Caco-2 (cell line): ENCODE measurements around the gene MORN1. TPM values are rescaled to one million over a fixed set of nuclear protein-coding genes. Genes with fewer than 3 reads are reported as not detected.

ENCODE experiments used
- BruUV-seq: library from RNA; stranded (reverse); fragments of 400-500 nt; replicated peaks from 2 replicates; lab custom pipeline; 2021; lab: Mats Ljungman, UMichigan
- CTCF ChIA-PET: fragments of 300-600 bp; sonication (Branson Sonifier 250); formaldehyde crosslinking; loops from one replicate; lab custom pipeline; 2022; ENCODE audit warnings: antibody characterized with exemption; lab: Charles Lee
- POLR2A ChIA-PET: fragments of 300-600 bp; sonication (Branson Sonifier 250); formaldehyde crosslinking; loops from one replicate; lab custom pipeline; 2022; ENCODE audit warnings: antibody characterized with exemption; lab: Charles Lee
- DNase-seq, 2 experiments: peaks; one replicate each; pipeline versions ENCODE4 v3.0.0 to v3.0.0-alpha.2; 2020 to 2022
- H3K27me3 ChIP-seq: replicated peaks from 2 replicates; pipeline ENCODE4 v1.6.0; 2011; ENCODE audit warnings: low read length; ENCODE audit not compliant: control insufficient read depth, insufficient read depth
- H3K36me3 ChIP-seq: 2 replicates; pipeline ENCODE4 v1.5.1; 2011; ENCODE audit warnings: low read length; ENCODE audit not compliant: control insufficient read depth, insufficient read depth
- H3K4me1 ChIP-seq: fragments of 250-450 bp; sonication (Bioruptor Pico); 2 replicates; pipeline ENCODE4 v1.5.1; 2020; ENCODE audit warnings: mild to moderate bottlenecking
- H3K4me3 ChIP-seq: 2 replicates; pipeline ENCODE4 v1.5.1; 2011; ENCODE audit warnings: low read depth, mild to moderate bottlenecking, control low read depth, low read length
- H3K9me3 ChIP-seq: fragments of 250-450 bp; sonication (Bioruptor Pico); 2 replicates; pipeline ENCODE4 v1.5.1; 2020; ENCODE audit warnings: mild to moderate bottlenecking, moderate library complexity
- H3K27ac Mint-ChIP-seq: one replicate; pipeline ENCODE4 v1.8.0; 2022; ENCODE audit warnings: mixed read lengths; ENCODE audit not compliant: unreplicated experiment
- H3K27me3 Mint-ChIP-seq: one replicate; pipeline ENCODE4 v1.8.0; 2022; ENCODE audit warnings: mixed read lengths; ENCODE audit not compliant: insufficient read depth, unreplicated experiment
- H3K36me3 Mint-ChIP-seq: one replicate; pipeline ENCODE4 v1.8.0; 2022; ENCODE audit warnings: mild to moderate bottlenecking, mixed read lengths; ENCODE audit not compliant: insufficient read depth, unreplicated experiment
- H3K4me1 Mint-ChIP-seq: one replicate; pipeline ENCODE4 v1.8.0; 2022; ENCODE audit warnings: low read depth, mixed read lengths; ENCODE audit not compliant: unreplicated experiment
- H3K4me3 Mint-ChIP-seq: one replicate; pipeline ENCODE4 v1.8.0; 2022; ENCODE audit warnings: mild to moderate bottlenecking, moderate library complexity, mixed read lengths; ENCODE audit not compliant: unreplicated experiment
- H3K9me3 Mint-ChIP-seq: one replicate; pipeline ENCODE4 v1.8.0; 2022; ENCODE audit warnings: mixed read lengths; ENCODE audit not compliant: unreplicated experiment
- CTCF ChIP-seq, 2 experiments: fragments of 200-600 bp in 1 of 2; IDR thresholded peaks; 1 replicate in 1 of 2; 2 replicates in 1 of 2; pipeline versions ENCODE4 v1.5.1 to v1.8.0; 2011 to 2022; ENCODE audit warnings: antibody characterized with exemption in 1 of 2, control low read depth in 1 of 2, inconsistent platforms in 1 of 2, low read depth in 1 of 2, low read length in 1 of 2, mild to moderate bottlenecking in 1 of 2, moderate library complexity in 1 of 2; ENCODE audit not compliant: insufficient read depth in 1 of 2, severe bottlenecking in 1 of 2, unreplicated experiment in 1 of 2
- intact Hi-C: fragments of 100-400 bp; cut with micrococcal nuclease; formaldehyde crosslinking; loops from one replicate; pipeline ENCODE4 v1.10.0; 2022; ENCODE audit not compliant: unreplicated experiment
- total RNA-seq: library from RNA; stranded (reverse); gene quantifications from 2 replicates; pipeline ENCODE4 v1.2.3, GENCODE V29; 2022

Gene MORN1
- total RNA-seq, 1 experiment from 2014 or later, result 8.6 TPM

- TF ChIP-seq CTCF (IDR thresholded peaks at IDR 0.05; ENCODE audit: insufficient read depth in 1 of 2, low read depth in 1 of 2, low read length in 1 of 2, severe bottlenecking in 1 of 2, unreplicated experiment in 1 of 2), result no peak
- Mint-ChIP-seq H3K27me3 (peaks cover 6% of the 10 kb centered on the region), H3K4me1 (peaks cover 5% of the 10 kb centered on the region), H3K27ac (peak overlapping the region; percentile 83), H3K9me3 (no peaks in the 10 kb centered on the region), H3K4me3 (peak overlapping the region; percentile 85), H3K36me3 (peaks cover 19% of the 10 kb centered on the region)
- POLR2A ChIA-PET, result interaction anchor here (0.6 to 1.0 kb wide), 5 partner anchors 22 to 171 kb away, joined by 3 to 5 read pairs (median 4); partner anchors contain the start of genes MORN1 and PANK4
- Histone ChIP-seq H3K9me3 (no peaks in the 10 kb centered on the region), H3K4me1 (no peaks in the 10 kb centered on the region; the same call in 1 of the 2 replicates), H3K36me3 (no peaks in the 10 kb centered on the region), H3K4me3 (peak overlapping the region; percentile 84), H3K27me3 (no peaks in the 10 kb centered on the region)
- intact Hi-C loops, result loop anchor here (1.0 kb wide), 1 partner anchor 135 kb away; no protein-coding TSS in a partner anchor
- CTCF ChIA-PET, result interaction anchor here (0.5 to 1.8 kb wide), 4 partner anchors 22 to 219 kb away, joined by 3 to 8 read pairs (median 4); partner anchors contain the start of genes FAAP20, MORN1 and RER1
- no TSS peak for BruUV-seq
- peak in 1 of 2 experiments; percentile 16 for DNase-seq
These were observed 22.3 kb upstream of the MORN1 start for GRCh38 chr1:2413495-2414296.

GRCh38 chr1:2412773-2413494, 21.6 kb upstream of the MORN1 start:
- TSS peak; percentile 54 for BruUV-seq
- peaks cover 19% of the 10 kb centered on the region for H3K36me3 Mint-ChIP-seq
- no peak overlapping the region for H3K27ac Mint-ChIP-seq
- TF ChIP-seq CTCF (IDR thresholded peaks at IDR 0.05; ENCODE audit: insufficient read depth in 1 of 2, low read depth in 1 of 2, low read length in 1 of 2, severe bottlenecking in 1 of 2, unreplicated experiment in 1 of 2), result no peak
- Histone ChIP-seq H3K4me1 (no peaks in the 10 kb centered on the region; the same call in 1 of the 2 replicates), H3K27me3 (no peaks in the 10 kb centered on the region), H3K4me3 (peak overlapping the region; percentile 84), H3K9me3 (no peaks in the 10 kb centered on the region), H3K36me3 (no peaks in the 10 kb centered on the region)
- CTCF ChIA-PET, result interaction anchor here (0.5 to 1.8 kb wide), 3 partner anchors 21 to 218 kb away, joined by 3 to 8 read pairs (median 4); partner anchors contain the start of genes FAAP20, MORN1 and RER1
- POLR2A ChIA-PET, result interaction anchor here (0.6 to 1.0 kb wide), 5 partner anchors 22 to 172 kb away, joined by 3 to 5 read pairs (median 4); partner anchors contain the start of genes MORN1 and PANK4
- peak overlapping the region; percentile 85 for H3K4me3 Mint-ChIP-seq
- peaks cover 2% of the 10 kb centered on the region for H3K27me3 Mint-ChIP-seq
- H3K9me3 Mint-ChIP-seq, result no peaks in the 10 kb centered on the region
- peaks cover 5% of the 10 kb centered on the region for H3K4me1 Mint-ChIP-seq
- peak; percentile 32 to 66 for DNase-seq
- intact Hi-C loops, result no loop called here

GRCh38 chr1:2412395-2412772, 21.0 kb upstream of the MORN1 start, which contains the start of gene PEX10:
PEX10 (minus strand) TSS chr1:2412564; CDS start chr1:2412502, 62 bp downstream.
- H3K27me3 ChIP-seq, result no peaks in the 10 kb centered on the region
- DNase-seq, result peak; percentile 95 to 98
- intact Hi-C loops, result no loop called here
- no peaks in the 10 kb centered on the region; the same call in 1 of the 2 replicates for H3K4me1 ChIP-seq
- H3K9me3 ChIP-seq, result no peaks in the 10 kb centered on the region
- TF ChIP-seq CTCF (IDR thresholded peaks at IDR 0.05; ENCODE audit: insufficient read depth in 1 of 2, low read depth in 1 of 2, low read length in 1 of 2, severe bottlenecking in 1 of 2, unreplicated experiment in 1 of 2), result no peak
- H3K4me3 Mint-ChIP-seq, result peak within 1 kb of the TSS; percentile 85
- BruUV-seq, result no TSS peak
- peak within 1 kb of the TSS; percentile 84 for H3K4me3 ChIP-seq
- H3K4me1 Mint-ChIP-seq, result peaks cover 5% of the 10 kb centered on the region
- H3K9me3 Mint-ChIP-seq, result no peaks in the 10 kb centered on the region
- peaks cover 2% of the 10 kb centered on the region for H3K27me3 Mint-ChIP-seq
- H3K36me3 Mint-ChIP-seq, result peaks cover 24% of the 10 kb centered on the region
- ChIA-PET CTCF (interaction anchor here (0.7 to 1.8 kb wide), 3 partner anchors 126 to 217 kb away, joined by 3 to 8 read pairs (median 4); partner anchors contain the start of gene FAAP20), POLR2A (interaction anchor here (1.0 kb wide), 3 partner anchors 21 to 134 kb away, joined by 3 to 5 read pairs (median 4); partner anchors contain the start of genes MORN1 and PANK4)
- peak within 1 kb of the TSS; percentile 67 for H3K27ac Mint-ChIP-seq
- no peaks in the 10 kb centered on the region for H3K36me3 ChIP-seq
